HepG2 (cell line): ENCODE measurements around the gene GTF2F1. TPM values are rescaled to one million over a fixed set of nuclear protein-coding genes. Genes with fewer than 3 reads are reported as not detected.
A peak's percentile ranks its signal among the peaks of the same experiment; 100 is the strongest.

ENCODE experiments used
- ARNTL ChIP-seq: sonication (generic); formaldehyde crosslinking; IDR thresholded peaks from 2 replicates; pipeline ENCODE4 v1.4.0; 2020; ENCODE audit warnings: mild to moderate bottlenecking, missing genetic modification reagents
- JUN ChIP-seq: sonication (generic); formaldehyde crosslinking; IDR thresholded peaks from 2 replicates; pipeline ENCODE4 v1.4.0; 2020; ENCODE audit warnings: mild to moderate bottlenecking, missing genetic modification reagents
- MXI1 ChIP-seq: IDR thresholded peaks from 3 replicates; pipeline ENCODE4 v1.6.1; 2012; ENCODE audit warnings: low read depth, low read length, inconsistent platforms, borderline replicate concordance
- MYNN ChIP-seq: sonication (generic); formaldehyde crosslinking; IDR thresholded peaks from 2 replicates; pipeline ENCODE4 v1.4.0; 2020; ENCODE audit warnings: mild to moderate bottlenecking, low read depth, missing genetic modification reagents
- NCOA1 ChIP-seq: sonication (generic); formaldehyde crosslinking; IDR thresholded peaks from 2 replicates; pipeline ENCODE4 v1.9.0; 2021; ENCODE audit warnings: missing genetic modification reagents
- NONO ChIP-seq, 2 experiments: fragments of 450-650 bp in 1 of 2; sonication (generic) in 1 of 2; formaldehyde crosslinking in 1 of 2; IDR thresholded peaks in 1 of 2; conservative IDR thresholded peaks in 1 of 2; 2 replicates each; pipeline versions ENCODE4 v1.6.1 to v1.8.0; 2017 to 2022; ENCODE audit warnings: mild to moderate bottlenecking in 1 of 2, missing genetic modification reagents in 1 of 2, moderate library complexity in 1 of 2
- NR3C1 ChIP-seq: sonication (generic); formaldehyde crosslinking; IDR thresholded peaks from 2 replicates; pipeline ENCODE4 v1.4.0; 2020; ENCODE audit warnings: missing genetic modification reagents
- NRL ChIP-seq: sonication (generic); formaldehyde crosslinking; IDR thresholded peaks from 2 replicates; pipeline ENCODE4 v1.5.0; 2020; ENCODE audit warnings: missing genetic modification reagents, mild to moderate bottlenecking, moderate library complexity, borderline replicate concordance
- PHF8 ChIP-seq: sonication (generic); formaldehyde crosslinking; IDR thresholded peaks from 2 replicates; pipeline ENCODE4 v1.5.0; 2020; ENCODE audit warnings: missing genetic modification reagents
- RFXAP ChIP-seq: sonication (generic); formaldehyde crosslinking; IDR thresholded peaks from 2 replicates; pipeline ENCODE4 v1.4.0; 2020; ENCODE audit warnings: missing genetic modification reagents, borderline replicate concordance
- SAFB2 ChIP-seq: sonication (generic); formaldehyde crosslinking; IDR thresholded peaks from 2 replicates; pipeline ENCODE4 v1.5.1; 2020; ENCODE audit warnings: missing genetic modification reagents, low read depth, mild to moderate bottlenecking, borderline replicate concordance
- ZNF12 ChIP-seq: sonication (generic); formaldehyde crosslinking; IDR thresholded peaks from 2 replicates; pipeline ENCODE4 v1.5.0; 2020; ENCODE audit warnings: missing genetic modification reagents
- ZNF251 ChIP-seq: sonication (generic); formaldehyde crosslinking; IDR thresholded peaks from 2 replicates; pipeline ENCODE4 v1.9.0; 2021; ENCODE audit warnings: mild to moderate bottlenecking, missing genetic modification reagents
- ZNF589 ChIP-seq: sonication (generic); formaldehyde crosslinking; conservative IDR thresholded peaks from 2 replicates; pipeline ENCODE4 v1.8.0; 2022; ENCODE audit warnings: mild to moderate bottlenecking, moderate library complexity, missing genetic modification reagents
- ZNF614 ChIP-seq: IDR thresholded peaks from 2 replicates; pipeline ENCODE4 v1.6.1; 2018; ENCODE audit warnings: missing biosample characterization, missing genetic modification reagents, inconsistent platforms, borderline replicate concordance
- ZNF615 ChIP-seq: sonication (generic); formaldehyde crosslinking; IDR thresholded peaks from 2 replicates; pipeline ENCODE4 v1.5.0; 2020; ENCODE audit warnings: mild to moderate bottlenecking, missing genetic modification reagents, borderline replicate concordance
- ZNF737 ChIP-seq: sonication (generic); formaldehyde crosslinking; IDR thresholded peaks from 2 replicates; pipeline ENCODE4 v1.5.0; 2020; ENCODE audit warnings: missing genetic modification reagents, mild to moderate bottlenecking, borderline replicate concordance
- ZNF746 ChIP-seq: sonication (generic); formaldehyde crosslinking; IDR thresholded peaks from 2 replicates; pipeline ENCODE4 v1.8.0; 2022; ENCODE audit warnings: mild to moderate bottlenecking, missing genetic modification reagents
- ZNF773 ChIP-seq: sonication (generic); formaldehyde crosslinking; IDR thresholded peaks from 2 replicates; pipeline ENCODE4 v1.4.0; 2020; ENCODE audit warnings: missing genetic modification reagents, borderline replicate concordance
- ZSCAN25 ChIP-seq: sonication (generic); formaldehyde crosslinking; IDR thresholded peaks from 2 replicates; pipeline ENCODE4 v1.8.0; 2022; ENCODE audit warnings: mild to moderate bottlenecking, missing genetic modification reagents
- polyA plus RNA-seq, 8 experiments: library from polyadenylated mRNA; depleted of rRNA in 3 of 8; stranded (reverse) in 7 of 8; unstranded in 1 of 8; fragments of >200 nt; fragmentation: Illumina TruSeq in 4 of 8; extraction: Trizol in 4 of 8; gene quantifications; 2 replicates each; pipeline versions ENCODE4 v1.2.1 to v1.2.3, GENCODE V29; 2011 to 2016; ENCODE audit warnings: low read depth in 4 of 8, missing spikeins in 1 of 8, mixed read lengths in 1 of 8; ENCODE audit not compliant: insufficient read depth in 1 of 8
- total RNA-seq, 5 experiments: library from RNA; depleted of rRNA; stranded (reverse); fragments of >200 nt; fragmentation: Illumina TruSeq; extraction: Trizol; gene quantifications; 2 replicates each; pipeline ENCODE4 v1.2.3, GENCODE V29; 2016; ENCODE audit warnings: low read depth in 1 of 5
- TF ChIP-seq, protein P1 (sequence below): IDR thresholded peaks from 2 replicates; pipeline ENCODE4 v1.4.0; 2020; ENCODE audit warnings: mild to moderate bottlenecking, missing genetic modification reagents
- TF ChIP-seq, protein P2 (sequence below): sonication (generic); formaldehyde crosslinking; IDR thresholded peaks from 2 replicates; pipeline ENCODE4 v1.4.0; 2020; ENCODE audit warnings: missing genetic modification reagents, mild to moderate bottlenecking, borderline replicate concordance
- TF ChIP-seq, protein P3 (sequence below): sonication (generic); formaldehyde crosslinking; IDR thresholded peaks from 2 replicates; pipeline ENCODE4 v1.4.0; 2020; ENCODE audit warnings: missing genetic modification reagents

GTF2F1 gene
- total and polyA plus RNA-seq, 2 of the 13 experiments (the other 11 are each of a cell fraction or from before 2014, with no cell fraction given), result 27.8 to 34.1 TPM

DNA sequence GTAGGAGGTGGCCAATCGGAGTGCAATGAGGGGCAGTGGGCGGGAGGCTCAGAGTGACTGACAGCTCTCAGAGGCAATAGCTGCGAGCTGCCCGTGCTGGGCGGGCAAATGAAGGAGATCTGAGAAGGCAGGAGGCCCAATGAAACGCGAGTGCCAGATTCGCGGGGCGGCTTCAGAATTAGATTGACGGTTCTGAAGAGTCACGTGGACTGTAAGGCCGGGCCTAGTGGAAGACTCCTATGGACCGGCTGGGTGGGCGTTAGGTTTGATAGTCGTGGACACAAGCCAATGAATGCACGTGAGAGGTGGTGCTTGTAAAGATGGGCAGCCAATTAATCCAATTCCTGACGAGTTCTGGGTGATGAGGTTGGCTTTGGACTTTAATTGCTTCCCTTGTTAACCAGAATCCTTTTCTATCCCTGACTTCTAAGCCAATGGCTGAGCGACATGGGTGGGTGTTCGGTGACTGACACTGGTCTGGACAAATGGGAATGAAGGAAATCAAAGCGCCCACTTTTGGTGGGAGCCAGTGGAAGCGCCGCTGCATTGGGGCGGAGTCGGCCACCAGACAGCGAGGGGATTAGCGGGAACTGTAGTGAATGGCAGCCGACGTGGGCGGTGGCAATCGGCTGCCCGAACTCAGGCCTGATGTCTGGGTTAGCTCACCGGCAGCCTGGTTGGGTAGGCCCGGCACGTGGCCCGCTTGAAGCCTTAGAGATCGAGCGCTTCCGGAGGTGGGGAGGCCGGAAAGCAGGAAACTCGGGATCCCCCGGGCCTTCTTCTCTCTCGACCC is 32.2 kb upstream of the GTF2F1 start (continued):
- TF ChIP-seq, protein P1, sequence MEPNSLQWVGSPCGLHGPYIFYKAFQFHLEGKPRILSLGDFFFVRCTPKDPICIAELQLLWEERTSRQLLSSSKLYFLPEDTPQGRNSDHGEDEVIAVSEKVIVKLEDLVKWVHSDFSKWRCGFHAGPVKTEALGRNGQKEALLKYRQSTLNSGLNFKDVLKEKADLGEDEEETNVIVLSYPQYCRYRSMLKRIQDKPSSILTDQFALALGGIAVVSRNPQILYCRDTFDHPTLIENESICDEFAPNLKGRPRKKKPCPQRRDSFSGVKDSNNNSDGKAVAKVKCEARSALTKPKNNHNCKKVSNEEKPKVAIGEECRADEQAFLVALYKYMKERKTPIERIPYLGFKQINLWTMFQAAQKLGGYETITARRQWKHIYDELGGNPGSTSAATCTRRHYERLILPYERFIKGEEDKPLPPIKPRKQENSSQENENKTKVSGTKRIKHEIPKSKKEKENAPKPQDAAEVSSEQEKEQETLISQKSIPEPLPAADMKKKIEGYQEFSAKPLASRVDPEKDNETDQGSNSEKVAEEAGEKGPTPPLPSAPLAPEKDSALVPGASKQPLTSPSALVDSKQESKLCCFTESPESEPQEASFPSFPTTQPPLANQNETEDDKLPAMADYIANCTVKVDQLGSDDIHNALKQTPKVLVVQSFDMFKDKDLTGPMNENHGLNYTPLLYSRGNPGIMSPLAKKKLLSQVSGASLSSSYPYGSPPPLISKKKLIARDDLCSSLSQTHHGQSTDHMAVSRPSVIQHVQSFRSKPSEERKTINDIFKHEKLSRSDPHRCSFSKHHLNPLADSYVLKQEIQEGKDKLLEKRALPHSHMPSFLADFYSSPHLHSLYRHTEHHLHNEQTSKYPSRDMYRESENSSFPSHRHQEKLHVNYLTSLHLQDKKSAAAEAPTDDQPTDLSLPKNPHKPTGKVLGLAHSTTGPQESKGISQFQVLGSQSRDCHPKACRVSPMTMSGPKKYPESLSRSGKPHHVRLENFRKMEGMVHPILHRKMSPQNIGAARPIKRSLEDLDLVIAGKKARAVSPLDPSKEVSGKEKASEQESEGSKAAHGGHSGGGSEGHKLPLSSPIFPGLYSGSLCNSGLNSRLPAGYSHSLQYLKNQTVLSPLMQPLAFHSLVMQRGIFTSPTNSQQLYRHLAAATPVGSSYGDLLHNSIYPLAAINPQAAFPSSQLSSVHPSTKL (CRISPR knock-in tag), result no peak; the same call in 1 of the 2 replicates
- no peak for TF ChIP-seq ZNF251
- TF ChIP-seq, protein P2, sequence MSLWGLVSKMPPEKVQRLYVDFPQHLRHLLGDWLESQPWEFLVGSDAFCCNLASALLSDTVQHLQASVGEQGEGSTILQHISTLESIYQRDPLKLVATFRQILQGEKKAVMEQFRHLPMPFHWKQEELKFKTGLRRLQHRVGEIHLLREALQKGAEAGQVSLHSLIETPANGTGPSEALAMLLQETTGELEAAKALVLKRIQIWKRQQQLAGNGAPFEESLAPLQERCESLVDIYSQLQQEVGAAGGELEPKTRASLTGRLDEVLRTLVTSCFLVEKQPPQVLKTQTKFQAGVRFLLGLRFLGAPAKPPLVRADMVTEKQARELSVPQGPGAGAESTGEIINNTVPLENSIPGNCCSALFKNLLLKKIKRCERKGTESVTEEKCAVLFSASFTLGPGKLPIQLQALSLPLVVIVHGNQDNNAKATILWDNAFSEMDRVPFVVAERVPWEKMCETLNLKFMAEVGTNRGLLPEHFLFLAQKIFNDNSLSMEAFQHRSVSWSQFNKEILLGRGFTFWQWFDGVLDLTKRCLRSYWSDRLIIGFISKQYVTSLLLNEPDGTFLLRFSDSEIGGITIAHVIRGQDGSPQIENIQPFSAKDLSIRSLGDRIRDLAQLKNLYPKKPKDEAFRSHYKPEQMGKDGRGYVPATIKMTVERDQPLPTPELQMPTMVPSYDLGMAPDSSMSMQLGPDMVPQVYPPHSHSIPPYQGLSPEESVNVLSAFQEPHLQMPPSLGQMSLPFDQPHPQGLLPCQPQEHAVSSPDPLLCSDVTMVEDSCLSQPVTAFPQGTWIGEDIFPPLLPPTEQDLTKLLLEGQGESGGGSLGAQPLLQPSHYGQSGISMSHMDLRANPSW (CRISPR knock-in tag), result no peak
- TF ChIP-seq ZSCAN25, result no peak
- TF ChIP-seq SAFB2 (CRISPR knock-in tag), result no peak
- no peak for TF ChIP-seq MYNN (CRISPR knock-in tag)
- TF ChIP-seq MXI1, result no peak; the same call in 2 of the 3 replicates
- TF ChIP-seq, protein P3, sequence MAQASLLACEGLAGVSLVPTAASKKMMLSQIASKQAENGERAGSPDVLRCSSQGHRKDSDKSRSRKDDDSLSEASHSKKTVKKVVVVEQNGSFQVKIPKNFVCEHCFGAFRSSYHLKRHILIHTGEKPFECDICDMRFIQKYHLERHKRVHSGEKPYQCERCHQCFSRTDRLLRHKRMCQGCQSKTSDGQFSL, result no peak
- 0 out of 2 replicates have a peak, but pooled peaks have one; percentile 42 for TF ChIP-seq ZNF746 (CRISPR knock-in tag)
- TF ChIP-seq PHF8, result no peak; the same call in 1 of the 2 replicates
- TF ChIP-seq ZNF615, result no peak
- 0 out of 2 replicates have a peak, but pooled peaks have one; percentile 49 for TF ChIP-seq JUN (CRISPR knock-in tag)
- no peak for TF ChIP-seq NR3C1 (CRISPR knock-in tag)
- TF ChIP-seq ZNF773 (CRISPR knock-in tag), result no peak
- no peak for TF ChIP-seq NCOA1 (CRISPR knock-in tag)
- peak; percentile 97 for TF ChIP-seq ARNTL (CRISPR knock-in tag)
- no peak for TF ChIP-seq ZNF614 (CRISPR knock-in tag)
- TF ChIP-seq ZNF589 (CRISPR knock-in tag), result no peak
- TF ChIP-seq RFXAP (CRISPR knock-in tag), result no peak; the same call in 1 of the 2 replicates
- TF ChIP-seq ZNF737 (CRISPR knock-in tag), result no peak
- TF ChIP-seq ZNF12 (CRISPR knock-in tag), result no peak
- TF ChIP-seq NONO (IDR thresholded peaks at IDR 0.05), result no peak
- no peak for TF ChIP-seq NONO (CRISPR knock-in tag; conservative IDR thresholded peaks at IDR 0.05)
- TF ChIP-seq NRL (CRISPR knock-in tag), result peak; percentile 79; the same call in 1 of the 2 replicates
